A549 (cell line): ENCODE results near the gene COQ5.

Source experiments
- CHD4 ChIP-seq: fragments of 200-600 bp; sonication (generic); IDR thresholded peaks from 2 replicates; pipeline ENCODE4 v1.6.1; 2016; ENCODE audit warnings: antibody characterized with exemption, mild to moderate bottlenecking, borderline replicate concordance
- ESRRA ChIP-seq: fragments of 150-350 bp; IDR thresholded peaks from 2 replicates; pipeline ENCODE4 v1.6.1; 2014; ENCODE audit warnings: mild to moderate bottlenecking, low read length, borderline replicate concordance
- MYC ChIP-seq: IDR thresholded peaks from 2 replicates; pipeline ENCODE4 v1.6.1; 2012; ENCODE audit warnings: mild to moderate bottlenecking, inconsistent platforms, low read length, improper control_type of control experiment, borderline replicate concordance
- POLR2A ChIP-seq: IDR thresholded peaks from 2 replicates; pipeline ENCODE4 v1.6.1; 2012; ENCODE audit warnings: mild to moderate bottlenecking, low read length
- RAD21 ChIP-seq, 2 experiments: fragments of >200 bp in 1 of 2; sonication (Bioruptor Twin) in 1 of 2; formaldehyde crosslinking in 1 of 2; IDR thresholded peaks in 1 of 2; conservative IDR thresholded peaks in 1 of 2; 2 replicates in 1 of 2; 3 replicates in 1 of 2; pipeline ENCODE4 v1.6.1; 2012 to 2018; ENCODE audit warnings: inconsistent platforms in 1 of 2
- SMC3 ChIP-seq: fragments of >200 bp; sonication (Bioruptor Twin); formaldehyde crosslinking; IDR thresholded peaks from 3 replicates; pipeline ENCODE4 v1.6.1; 2018; ENCODE audit warnings: inconsistent platforms
- TF ChIP-seq, protein P1 (sequence below): fragments of >200 bp; sonication (Bioruptor Twin); formaldehyde crosslinking; IDR thresholded peaks from 3 replicates; pipeline ENCODE4 v1.5.1; 2016
- TF ChIP-seq, protein P2 (sequence below): IDR thresholded peaks from 2 replicates; pipeline ENCODE4 v1.6.1; 2012
- TF ChIP-seq, protein P3 (sequence below): IDR thresholded peaks from 2 replicates; pipeline ENCODE4 v1.6.1; 2012; ENCODE audit warnings: low read depth, borderline replicate concordance

DNA sequence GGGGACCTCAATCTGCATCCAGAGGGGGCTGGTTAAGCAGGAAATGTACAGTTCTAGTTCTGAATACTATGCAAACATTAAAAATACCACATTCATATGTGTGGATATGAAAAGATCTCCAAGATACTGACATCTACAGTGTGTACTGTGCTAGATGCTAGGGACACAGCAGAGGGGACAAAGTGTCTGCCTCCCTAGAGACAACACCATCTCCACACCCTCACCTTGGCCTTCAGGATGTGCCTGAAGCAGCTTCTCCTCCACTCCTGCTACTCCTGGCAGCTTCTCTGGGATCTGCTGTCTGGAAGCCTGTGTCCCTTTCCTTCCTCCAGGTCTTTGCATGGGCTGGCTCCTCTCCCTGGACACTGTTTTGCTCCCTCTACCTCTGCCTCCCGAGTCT, 48.7 kb downstream of the COQ5 start:
- TF ChIP-seq CHD4: no peak
- TF ChIP-seq POLR2A: no peak
- no peak for TF ChIP-seq MYC
- no peak for TF ChIP-seq RAD21 (conservative IDR thresholded peaks at IDR 0.05 in 1 of 2, IDR thresholded peaks at IDR 0.05 in 1 of 2)
- TF ChIP-seq, protein P1, sequence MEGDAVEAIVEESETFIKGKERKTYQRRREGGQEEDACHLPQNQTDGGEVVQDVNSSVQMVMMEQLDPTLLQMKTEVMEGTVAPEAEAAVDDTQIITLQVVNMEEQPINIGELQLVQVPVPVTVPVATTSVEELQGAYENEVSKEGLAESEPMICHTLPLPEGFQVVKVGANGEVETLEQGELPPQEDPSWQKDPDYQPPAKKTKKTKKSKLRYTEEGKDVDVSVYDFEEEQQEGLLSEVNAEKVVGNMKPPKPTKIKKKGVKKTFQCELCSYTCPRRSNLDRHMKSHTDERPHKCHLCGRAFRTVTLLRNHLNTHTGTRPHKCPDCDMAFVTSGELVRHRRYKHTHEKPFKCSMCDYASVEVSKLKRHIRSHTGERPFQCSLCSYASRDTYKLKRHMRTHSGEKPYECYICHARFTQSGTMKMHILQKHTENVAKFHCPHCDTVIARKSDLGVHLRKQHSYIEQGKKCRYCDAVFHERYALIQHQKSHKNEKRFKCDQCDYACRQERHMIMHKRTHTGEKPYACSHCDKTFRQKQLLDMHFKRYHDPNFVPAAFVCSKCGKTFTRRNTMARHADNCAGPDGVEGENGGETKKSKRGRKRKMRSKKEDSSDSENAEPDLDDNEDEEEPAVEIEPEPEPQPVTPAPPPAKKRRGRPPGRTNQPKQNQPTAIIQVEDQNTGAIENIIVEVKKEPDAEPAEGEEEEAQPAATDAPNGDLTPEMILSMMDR: no peak
- TF ChIP-seq, protein P2, sequence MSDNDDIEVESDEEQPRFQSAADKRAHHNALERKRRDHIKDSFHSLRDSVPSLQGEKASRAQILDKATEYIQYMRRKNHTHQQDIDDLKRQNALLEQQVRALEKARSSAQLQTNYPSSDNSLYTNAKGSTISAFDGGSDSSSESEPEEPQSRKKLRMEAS: no peak
- TF ChIP-seq SMC3: no peak
- TF ChIP-seq ESRRA: no peak
- TF ChIP-seq, protein P3, sequence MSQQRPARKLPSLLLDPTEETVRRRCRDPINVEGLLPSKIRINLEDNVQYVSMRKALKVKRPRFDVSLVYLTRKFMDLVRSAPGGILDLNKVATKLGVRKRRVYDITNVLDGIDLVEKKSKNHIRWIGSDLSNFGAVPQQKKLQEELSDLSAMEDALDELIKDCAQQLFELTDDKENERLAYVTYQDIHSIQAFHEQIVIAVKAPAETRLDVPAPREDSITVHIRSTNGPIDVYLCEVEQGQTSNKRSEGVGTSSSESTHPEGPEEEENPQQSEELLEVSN: no peak
